Effector CD4-positive, alpha-beta T cell (primary cell): ENCODE data around the gene MGAT4B.
A peak's percentile ranks its signal among the peaks of the same experiment; 100 is the strongest.

Experiments used
- DNase-seq: peaks from one replicate; pipeline ENCODE4 v3.0.0-alpha.2; 2020

The MGAT4B gene

GRCh38 chr5:179825655-179826182, 19.1 kb upstream of the MGAT4B start:
- DNase-seq = no peak

- no peak for DNase-seq
Measured at GRCh38 chr5:179824745-179825112, 18.1 kb upstream of the MGAT4B start.

GRCh38 chr5:179823937-179824744, 17.5 kb upstream of the MGAT4B start:
- DNase-seq = no peak

GRCh38 chr5:179822444-179822990, 15.9 kb upstream of the MGAT4B start:
- no peak for DNase-seq

- DNase-seq = no peak
Measured at GRCh38 chr5:179822059-179822432, 15.4 kb upstream of the MGAT4B start.

GRCh38 chr5:179821298-179822058, 14.8 kb upstream of the MGAT4B start:
- DNase-seq = peak; percentile 82

GRCh38 chr5:179820483-179821297, 14.0 kb upstream of the MGAT4B start, which contains the start of gene SQSTM1:
Gene SQSTM1 (plus strand): TSS chr5:179820905. CDS start chr5:179820937, 32 bp downstream.
- DNase-seq = peak; percentile 76

- no peak for DNase-seq
Measured at GRCh38 chr5:179820127-179820482, 13.4 kb upstream of the MGAT4B start.

- DNase-seq = peak; percentile 36
Measured at GRCh38 chr5:179819296-179820126, 12.8 kb upstream of the MGAT4B start.

- DNase-seq = peak; percentile 89
Measured at GRCh38 chr5:179818746-179819295, 12.2 kb upstream of the MGAT4B start.

GRCh38 chr5:179817890-179818745, 11.5 kb upstream of the MGAT4B start:
- DNase-seq = no peak

- DNase-seq = no peak
Measured at GRCh38 chr5:179817470-179817840, 10.8 kb upstream of the MGAT4B start.

- no peak for DNase-seq
Measured at GRCh38 chr5:179816796-179817469, 10.3 kb upstream of the MGAT4B start.

- DNase-seq = no peak
Measured at GRCh38 chr5:179816401-179816795, 9.7 kb upstream of the MGAT4B start.

- no peak for DNase-seq
Measured at GRCh38 chr5:179815491-179816249, 9.0 kb upstream of the MGAT4B start.

- DNase-seq = no peak
Measured at GRCh38 chr5:179814090-179814489, 7.4 kb upstream of the MGAT4B start.

- DNase-seq = no peak
Measured at GRCh38 chr5:179812997-179813607, 6.4 kb upstream of the MGAT4B start.

GRCh38 chr5:179812135-179812825, 5.6 kb upstream of the MGAT4B start:
- no peak for DNase-seq
